Neural progenitor cell (in vitro differentiated cells): ENCODE results near the gene KIAA1191. TPM values are rescaled to one million over a fixed set of nuclear protein-coding genes. Genes with fewer than 3 reads are reported as not detected.

Experiments used
- DNase-seq: peaks from one replicate; pipeline ENCODE4 v3.0.0-alpha.2; 2016; ENCODE audit warnings: low spot score
- H2AFZ ChIP-seq: fragments of 200-600 bp; sonication (generic); replicated peaks from 2 replicates; pipeline ENCODE4 v1.6.1; 2016; ENCODE audit warnings: antibody characterized with exemption
- H3F3A ChIP-seq: fragments of 200-600 bp; sonication (generic); 2 replicates; pipeline ENCODE4 v1.6.1; 2016; ENCODE audit warnings: antibody characterized with exemption, low read depth
- H3K27ac ChIP-seq: fragments of 200-600 bp; sonication (generic); 2 replicates; pipeline ENCODE4 v1.5.1; 2016; ENCODE audit warnings: mild to moderate bottlenecking
- H3K27me3 ChIP-seq: fragments of 200-600 bp; sonication (generic); 2 replicates; pipeline ENCODE4 v1.6.1; 2016; ENCODE audit warnings: mild to moderate bottlenecking, moderate library complexity
- H3K36me3 ChIP-seq: fragments of 200-600 bp; sonication (generic); 2 replicates; pipeline ENCODE4 v1.5.1; 2016
- H3K4me1 ChIP-seq: fragments of 200-600 bp; sonication (generic); 2 replicates; pipeline ENCODE4 v1.6.1; 2016; ENCODE audit warnings: mixed run types
- H3K4me2 ChIP-seq: fragments of 200-600 bp; sonication (generic); 2 replicates; pipeline ENCODE4 v1.6.1; 2016
- H3K4me3 ChIP-seq: fragments of 200-600 bp; sonication (generic); 2 replicates; pipeline ENCODE4 v1.5.1; 2016
- H3K79me2 ChIP-seq: fragments of 200-600 bp; sonication (generic); 2 replicates; pipeline ENCODE4 v1.6.1; 2016; ENCODE audit warnings: low read depth
- H3K9ac ChIP-seq: fragments of 200-600 bp; sonication (generic); 2 replicates; pipeline ENCODE4 v1.6.1; 2016
- H3K9me3 ChIP-seq: fragments of 200-600 bp; sonication (generic); 2 replicates; pipeline ENCODE4 v1.5.1; 2016; ENCODE audit warnings: low read depth
- H4K20me1 ChIP-seq: fragments of 200-600 bp; sonication (generic); 2 replicates; pipeline ENCODE4 v1.6.1; 2016; ENCODE audit warnings: low read depth
- H3K27ac Mint-ChIP-seq: 3 replicates; pipeline ENCODE4 v1.8.0; 2021; ENCODE audit warnings: mixed read lengths
- H3K27me3 Mint-ChIP-seq: 2 replicates; pipeline ENCODE4 v1.8.0; 2022; ENCODE audit warnings: low read depth, mild to moderate bottlenecking, inconsistent platforms, moderate library complexity, mixed read lengths; ENCODE audit not compliant: insufficient read depth
- H3K36me3 Mint-ChIP-seq: 3 replicates; pipeline ENCODE4 v1.8.0; 2021; ENCODE audit warnings: mixed read lengths
- H3K4me1 Mint-ChIP-seq: 3 replicates; pipeline ENCODE4 v1.8.0; 2021; ENCODE audit warnings: mixed read lengths
- H3K4me3 Mint-ChIP-seq: 3 replicates; pipeline ENCODE4 v1.8.0; 2021; ENCODE audit warnings: mild to moderate bottlenecking, moderate library complexity, mixed read lengths
- H3K9me3 Mint-ChIP-seq: 3 replicates; pipeline ENCODE4 v1.8.0; 2020; ENCODE audit warnings: mixed read lengths
- EZH2 ChIP-seq: fragments of 200-600 bp; sonication (generic); IDR thresholded peaks from 2 replicates; pipeline ENCODE4 v1.6.1; 2017; ENCODE audit warnings: antibody characterized with exemption, mild to moderate bottlenecking, moderate library complexity
- EZH2phosphoT487 ChIP-seq: fragments of 200-600 bp; sonication (generic); IDR thresholded peaks from 2 replicates; pipeline ENCODE4 v1.6.1; 2017; ENCODE audit warnings: antibody characterized with exemption
- total RNA-seq: library from RNA; depleted of rRNA; stranded (reverse); fragments of >200 nt; gene quantifications from 2 replicates; pipeline ENCODE4 v1.2.3, GENCODE V29; 2015; ENCODE audit warnings: low replicate concordance
- TF ChIP-seq, protein P1 (sequence below): fragments of 200-600 bp; sonication (generic); IDR thresholded peaks from 2 replicates; pipeline ENCODE4 v1.5.1; 2017; ENCODE audit warnings: antibody characterized with exemption, mild to moderate bottlenecking

Gene KIAA1191
- total RNA-seq, 1 donor from 2014 or later: 116 TPM

GRCh38 chr5:176384991-176385390 is 23.4 kb upstream of the KIAA1191 start:
- Histone ChIP-seq H3K4me3 (no peak overlapping the region), H3K27me3 (no peaks in the 10 kb centered on the region), H4K20me1 (peaks cover 8% of the 10 kb centered on the region), H3K4me2 (no peak overlapping the region), H3K4me1 (peaks cover 11% of the 10 kb centered on the region), H3K9me3 (no peaks in the 10 kb centered on the region), H3K27ac (no peak overlapping the region), H3F3A (peaks cover 7% of the 10 kb centered on the region), H3K9ac (no peak overlapping the region), H3K36me3 (no peaks in the 10 kb centered on the region), H3K79me2 (peaks cover 37% of the 10 kb centered on the region), H2AFZ (no peak overlapping the region)
- peaks cover 3% of the 10 kb centered on the region for H3K36me3 Mint-ChIP-seq
- DNase-seq: no peak
- TF ChIP-seq EZH2 (no peak), EZH2phosphoT487 (no peak)
- TF ChIP-seq, protein P1, sequence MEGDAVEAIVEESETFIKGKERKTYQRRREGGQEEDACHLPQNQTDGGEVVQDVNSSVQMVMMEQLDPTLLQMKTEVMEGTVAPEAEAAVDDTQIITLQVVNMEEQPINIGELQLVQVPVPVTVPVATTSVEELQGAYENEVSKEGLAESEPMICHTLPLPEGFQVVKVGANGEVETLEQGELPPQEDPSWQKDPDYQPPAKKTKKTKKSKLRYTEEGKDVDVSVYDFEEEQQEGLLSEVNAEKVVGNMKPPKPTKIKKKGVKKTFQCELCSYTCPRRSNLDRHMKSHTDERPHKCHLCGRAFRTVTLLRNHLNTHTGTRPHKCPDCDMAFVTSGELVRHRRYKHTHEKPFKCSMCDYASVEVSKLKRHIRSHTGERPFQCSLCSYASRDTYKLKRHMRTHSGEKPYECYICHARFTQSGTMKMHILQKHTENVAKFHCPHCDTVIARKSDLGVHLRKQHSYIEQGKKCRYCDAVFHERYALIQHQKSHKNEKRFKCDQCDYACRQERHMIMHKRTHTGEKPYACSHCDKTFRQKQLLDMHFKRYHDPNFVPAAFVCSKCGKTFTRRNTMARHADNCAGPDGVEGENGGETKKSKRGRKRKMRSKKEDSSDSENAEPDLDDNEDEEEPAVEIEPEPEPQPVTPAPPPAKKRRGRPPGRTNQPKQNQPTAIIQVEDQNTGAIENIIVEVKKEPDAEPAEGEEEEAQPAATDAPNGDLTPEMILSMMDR: no peak
- no peaks in the 10 kb centered on the region for H3K9me3 Mint-ChIP-seq
- no peak overlapping the region for H3K4me3 Mint-ChIP-seq
- peaks cover 20% of the 10 kb centered on the region for H3K4me1 Mint-ChIP-seq
- no peak overlapping the region for H3K27ac Mint-ChIP-seq
- H3K27me3 Mint-ChIP-seq: peaks cover 11% of the 10 kb centered on the region

- Histone ChIP-seq H3K27ac (no peak overlapping the region), H3F3A (peaks cover 4% of the 10 kb centered on the region), H3K9me3 (no peaks in the 10 kb centered on the region), H3K79me2 (peaks cover 32% of the 10 kb centered on the region), H3K4me1 (peaks cover 7% of the 10 kb centered on the region), H3K9ac (no peak overlapping the region), H2AFZ (no peak overlapping the region), H3K27me3 (no peaks in the 10 kb centered on the region), H3K36me3 (no peaks in the 10 kb centered on the region), H3K4me2 (no peak overlapping the region), H4K20me1 (peaks cover 8% of the 10 kb centered on the region), H3K4me3 (no peak overlapping the region)
- no peak for DNase-seq
- no peaks in the 10 kb centered on the region for H3K9me3 Mint-ChIP-seq
- H3K4me3 Mint-ChIP-seq: no peak overlapping the region
- H3K4me1 Mint-ChIP-seq: peaks cover 17% of the 10 kb centered on the region
- no peak overlapping the region for H3K27ac Mint-ChIP-seq
- peaks cover 9% of the 10 kb centered on the region for H3K27me3 Mint-ChIP-seq
- peaks cover 2% of the 10 kb centered on the region for H3K36me3 Mint-ChIP-seq
- TF ChIP-seq EZH2 (no peak), EZH2phosphoT487 (no peak)
- TF ChIP-seq, protein P1: no peak
These were observed 22.9 kb upstream of the KIAA1191 start for GRCh38 chr5:176384366-176384930.

DNA sequence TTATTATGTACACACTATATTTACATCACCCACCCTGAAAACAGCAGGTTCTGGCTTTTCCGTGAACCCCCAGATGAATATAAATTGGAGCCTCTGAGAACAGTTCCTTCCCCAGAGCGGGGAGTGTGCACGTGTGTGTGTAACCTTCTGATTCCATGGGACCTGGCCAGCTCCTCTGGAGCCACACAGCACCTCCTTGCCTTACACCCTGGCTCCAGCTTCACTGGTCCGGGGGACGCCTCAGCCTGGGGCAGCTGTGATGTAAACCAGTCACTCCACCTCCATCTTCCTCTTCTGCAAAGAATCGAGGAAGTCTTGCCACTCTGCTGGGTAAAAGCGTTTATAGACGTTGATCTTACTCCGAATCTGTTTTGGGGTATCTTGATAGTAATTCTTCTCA is 22.4 kb upstream of the KIAA1191 start:
- Mint-ChIP-seq H3K9me3 (no peaks in the 10 kb centered on the region), H3K27me3 (peaks cover 7% of the 10 kb centered on the region), H3K27ac (no peak overlapping the region), H3K4me3 (no peak overlapping the region), H3K4me1 (peaks cover 15% of the 10 kb centered on the region), H3K36me3 (peaks cover 2% of the 10 kb centered on the region)
- Histone ChIP-seq H3K4me2 (no peak overlapping the region), H3K9me3 (no peaks in the 10 kb centered on the region), H3K9ac (no peak overlapping the region), H3F3A (no peaks in the 10 kb centered on the region), H3K27me3 (no peaks in the 10 kb centered on the region), H3K4me1 (peaks cover 7% of the 10 kb centered on the region), H2AFZ (no peak overlapping the region), H3K4me3 (no peak overlapping the region), H3K27ac (no peak overlapping the region), H3K79me2 (peaks cover 29% of the 10 kb centered on the region), H3K36me3 (no peaks in the 10 kb centered on the region), H4K20me1 (peaks cover 8% of the 10 kb centered on the region)
- TF ChIP-seq EZH2phosphoT487 (no peak), EZH2 (no peak)
- TF ChIP-seq, protein P1: no peak
- DNase-seq: no peak
